Fibroblast of pulmonary artery (primary cell): ENCODE measurements around the gene ARSG.
A peak's percentile ranks its signal among the peaks of the same experiment; 100 is the strongest.

Experiments used
- DNase-seq: peaks from one replicate; pipeline ENCODE4 v3.0.0-alpha.2; 2010; ENCODE audit warnings: low read depth
- H3K4me3 ChIP-seq: replicated peaks from 2 replicates; pipeline ENCODE4 v1.5.1; 2011; ENCODE audit warnings: low read depth, mild to moderate bottlenecking, control low read depth, low read length, moderate library complexity
- TF ChIP-seq, protein P1 (sequence below): IDR thresholded peaks from 2 replicates; pipeline ENCODE4 v1.5.1; 2011; ENCODE audit warnings: mild to moderate bottlenecking, control low read depth, low read length, inconsistent platforms; ENCODE audit errors: missing control alignments

The ARSG gene

GRCh38 chr17:68379177-68379510 is 87.8 kb downstream of the ARSG start:
- no peak for DNase-seq
- TF ChIP-seq, protein P1, sequence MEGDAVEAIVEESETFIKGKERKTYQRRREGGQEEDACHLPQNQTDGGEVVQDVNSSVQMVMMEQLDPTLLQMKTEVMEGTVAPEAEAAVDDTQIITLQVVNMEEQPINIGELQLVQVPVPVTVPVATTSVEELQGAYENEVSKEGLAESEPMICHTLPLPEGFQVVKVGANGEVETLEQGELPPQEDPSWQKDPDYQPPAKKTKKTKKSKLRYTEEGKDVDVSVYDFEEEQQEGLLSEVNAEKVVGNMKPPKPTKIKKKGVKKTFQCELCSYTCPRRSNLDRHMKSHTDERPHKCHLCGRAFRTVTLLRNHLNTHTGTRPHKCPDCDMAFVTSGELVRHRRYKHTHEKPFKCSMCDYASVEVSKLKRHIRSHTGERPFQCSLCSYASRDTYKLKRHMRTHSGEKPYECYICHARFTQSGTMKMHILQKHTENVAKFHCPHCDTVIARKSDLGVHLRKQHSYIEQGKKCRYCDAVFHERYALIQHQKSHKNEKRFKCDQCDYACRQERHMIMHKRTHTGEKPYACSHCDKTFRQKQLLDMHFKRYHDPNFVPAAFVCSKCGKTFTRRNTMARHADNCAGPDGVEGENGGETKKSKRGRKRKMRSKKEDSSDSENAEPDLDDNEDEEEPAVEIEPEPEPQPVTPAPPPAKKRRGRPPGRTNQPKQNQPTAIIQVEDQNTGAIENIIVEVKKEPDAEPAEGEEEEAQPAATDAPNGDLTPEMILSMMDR = no peak

DNA sequence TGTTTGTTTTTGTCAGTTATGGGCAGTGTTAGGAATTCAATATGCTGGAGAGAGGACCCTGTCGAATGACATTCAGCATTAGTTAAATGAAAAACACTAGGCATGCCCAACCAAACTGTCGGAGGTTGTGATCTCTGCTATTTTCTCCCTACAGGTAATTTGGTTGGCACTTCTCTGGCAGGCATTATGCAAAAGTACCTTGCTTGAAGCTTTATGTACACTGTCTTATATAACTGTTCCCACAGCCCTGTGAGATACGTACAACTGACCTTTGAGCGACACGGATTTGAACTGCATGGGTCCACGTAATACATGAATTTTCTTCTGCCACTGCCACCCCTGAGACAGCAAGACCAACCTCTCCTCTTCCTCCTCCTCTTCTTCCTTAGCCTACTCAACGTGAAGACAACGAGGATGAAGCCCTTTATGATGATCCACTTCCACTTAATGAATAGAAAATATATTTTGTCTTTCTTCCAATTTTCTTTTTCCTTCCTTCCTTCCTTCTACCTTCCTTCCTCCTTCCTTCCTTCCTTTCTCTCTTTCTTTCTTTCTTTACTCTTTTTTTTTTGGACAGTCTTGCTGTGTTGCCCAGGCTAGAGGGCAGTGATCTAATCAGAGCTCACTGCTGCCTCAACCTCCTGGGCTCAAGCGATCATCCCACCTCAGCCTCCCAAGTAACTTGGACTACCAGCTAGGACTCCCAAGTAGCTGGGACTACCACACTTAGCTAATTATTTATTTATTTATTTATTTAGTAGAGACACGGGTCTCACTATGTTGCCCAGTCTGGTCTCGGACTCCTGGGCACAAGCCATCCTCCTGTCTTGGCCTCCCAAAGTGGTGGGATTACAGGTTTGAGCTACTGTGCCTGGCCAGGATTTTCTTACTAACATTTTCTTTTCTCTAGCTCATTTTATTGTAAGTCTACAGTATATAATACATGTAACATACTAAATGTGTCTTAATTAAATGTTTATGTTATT is 88.7 kb downstream of the ARSG start:
- no peak for DNase-seq
- H3K4me3 ChIP-seq = no peak overlapping the region
- TF ChIP-seq, protein P1 = no peak

More at GRCh38 chr17:68379177-68379510, 87.8 kb downstream of the ARSG start:
- H3K4me3 ChIP-seq = no peak overlapping the region

DNA sequence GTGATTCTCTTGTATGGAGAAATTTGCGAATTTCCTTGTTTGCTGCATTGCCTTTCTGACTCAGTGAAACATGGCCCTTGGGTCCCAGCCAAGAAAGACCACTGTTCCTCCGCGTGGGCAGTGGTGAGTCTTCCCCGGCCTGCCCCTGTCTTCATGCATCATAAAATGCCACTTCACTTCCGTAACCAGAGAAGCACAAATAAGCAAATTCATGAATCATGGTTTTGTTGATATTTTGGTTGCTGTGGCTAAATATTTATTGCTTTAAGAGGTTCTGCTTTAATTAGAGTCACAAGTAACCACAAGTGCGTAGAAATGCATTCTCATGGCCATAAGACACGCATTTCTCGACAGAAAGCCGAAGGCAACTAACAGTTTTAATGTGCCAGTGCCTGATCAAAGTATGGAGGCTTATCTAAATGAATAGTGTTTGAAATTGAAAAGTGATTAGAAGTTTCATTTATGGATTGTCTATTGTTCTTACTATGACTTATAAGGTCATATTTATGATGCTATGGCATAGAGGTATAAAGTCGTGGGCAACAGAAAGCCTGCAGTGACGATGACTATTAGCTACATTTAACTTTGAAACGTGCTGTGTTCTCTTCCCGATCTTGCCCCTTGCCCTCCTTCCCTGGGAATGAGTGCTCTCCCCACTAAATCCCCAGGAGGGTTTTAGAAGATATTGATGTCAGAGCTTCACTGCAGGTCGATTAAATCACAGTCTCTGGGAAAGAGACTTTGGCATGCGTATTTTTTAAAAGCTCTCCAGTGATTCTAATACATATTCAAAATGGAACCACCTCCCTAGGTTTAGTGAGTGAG is 90.0 kb downstream of the ARSG start:
- peak; percentile 84 for DNase-seq

DNA sequence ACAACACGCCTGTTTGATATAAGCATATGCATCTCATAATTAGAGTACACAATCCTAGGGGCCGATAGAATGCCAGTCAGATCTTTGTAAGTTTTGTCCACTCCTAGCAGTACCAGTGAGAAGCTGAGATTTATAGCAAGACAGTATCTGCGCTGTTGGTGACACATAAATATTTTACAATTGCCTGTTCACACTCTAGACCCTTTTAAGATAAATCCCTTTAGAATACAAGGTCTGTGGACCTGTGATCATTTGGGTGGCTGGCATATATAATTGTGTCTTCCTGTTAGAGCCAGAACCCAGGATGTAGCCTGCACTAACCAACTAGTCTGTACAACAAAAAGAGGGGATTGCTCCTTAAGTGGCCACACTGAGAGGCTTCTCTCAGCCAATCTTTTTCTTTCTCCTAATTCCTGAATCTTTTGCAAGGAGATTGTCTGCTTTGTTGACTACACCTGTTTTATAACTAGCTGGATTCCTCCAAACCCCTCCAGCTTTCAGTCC is 91.3 kb downstream of the ARSG start:
- DNase-seq = no peak
- no peak overlapping the region for H3K4me3 ChIP-seq
- TF ChIP-seq, protein P1 = no peak

More for the DNA sequence above, 90.0 kb downstream of the ARSG start:
- TF ChIP-seq, protein P1 = no peak
- H3K4me3 ChIP-seq = no peak overlapping the region

DNA sequence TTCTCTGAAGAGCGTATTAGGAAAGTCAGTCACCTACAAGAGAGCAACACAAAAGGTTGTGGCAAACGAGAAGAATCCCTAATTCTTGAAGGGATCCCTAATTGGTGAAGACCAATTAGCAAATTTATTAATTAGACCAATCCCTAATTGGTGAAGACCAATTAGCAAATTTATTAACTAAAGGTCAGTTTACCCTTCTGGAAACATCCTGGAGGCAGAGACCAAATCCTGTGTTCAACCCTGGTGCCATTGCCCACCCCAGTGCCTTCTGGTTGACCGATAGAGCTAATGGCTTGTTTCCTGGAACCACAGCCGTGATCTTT is 91.8 kb downstream of the ARSG start:
- H3K4me3 ChIP-seq = no peak overlapping the region
- TF ChIP-seq, protein P1 = no peak

GRCh38 chr17:68383443-68384321 is 92.4 kb downstream of the ARSG start:
- no peak overlapping the region for H3K4me3 ChIP-seq
- TF ChIP-seq, protein P1 = no peak
- DNase-seq = peak; percentile 93

More for the DNA sequence above, 91.8 kb downstream of the ARSG start:
- DNase-seq = no peak
